GM23338 (cell line): ENCODE data around the gene ITPRIPL1.

Experiments used
- CREB1 ChIP-seq: fragments of 250-450 bp; sonication (Bioruptor Pico); IDR thresholded peaks from 2 replicates; pipeline ENCODE4 v1.5.0; 2020; ENCODE audit warnings: low read depth, mild to moderate bottlenecking, moderate library complexity
- EZH2 ChIP-seq: fragments of 200-600 bp; sonication (generic); IDR thresholded peaks from one replicate; pipeline ENCODE4 v1.8.0; 2017; ENCODE audit warnings: antibody characterized with exemption, mild to moderate bottlenecking, low read depth; ENCODE audit not compliant: unreplicated experiment
- EZH2phosphoT487 ChIP-seq: fragments of 200-600 bp; sonication (generic); IDR thresholded peaks from one replicate; pipeline ENCODE4 v1.8.1; 2018; ENCODE audit warnings: antibody characterized with exemption; ENCODE audit not compliant: unreplicated experiment
- NANOG ChIP-seq: IDR thresholded peaks from 2 replicates; pipeline ENCODE4 v1.6.1; 2016; ENCODE audit warnings: antibody characterized with exemption, borderline replicate concordance
- POLR2AphosphoS5 ChIP-seq: IDR thresholded peaks from 2 replicates; pipeline ENCODE4 v1.6.1; 2016; ENCODE audit warnings: antibody characterized with exemption, low read depth
- REST ChIP-seq: IDR thresholded peaks from one replicate; pipeline ENCODE4 v1.6.1; 2018; ENCODE audit warnings: antibody characterized with exemption; ENCODE audit not compliant: unreplicated experiment
- ZNF114 ChIP-seq: fragments of 250-450 bp; sonication (Bioruptor Pico); IDR thresholded peaks from 2 replicates; pipeline ENCODE4 v1.5.0; 2020; ENCODE audit warnings: mild to moderate bottlenecking, moderate library complexity
- ZNF331 ChIP-seq: fragments of 250-450 bp; sonication (Bioruptor Pico); IDR thresholded peaks from 2 replicates; pipeline ENCODE4 v1.5.0; 2020; ENCODE audit warnings: low read depth, mild to moderate bottlenecking, moderate library complexity
- TF ChIP-seq, protein P1 (sequence below), 2 experiments: fragments of 200-600 bp in 1 of 2; sonication (generic) in 1 of 2; conservative IDR thresholded peaks; 2 replicates each; pipeline versions ENCODE4 v1.5.1 to v1.6.1; 2016 to 2017; ENCODE audit warnings: antibody characterized with exemption in 2 of 2, low read depth in 2 of 2, mild to moderate bottlenecking in 2 of 2, moderate library complexity in 1 of 2
- TF ChIP-seq, protein P2 (sequence below): IDR thresholded peaks from 2 replicates; pipeline ENCODE4 v1.6.1; 2016; ENCODE audit warnings: antibody characterized with exemption

- TF ChIP-seq, protein P1, sequence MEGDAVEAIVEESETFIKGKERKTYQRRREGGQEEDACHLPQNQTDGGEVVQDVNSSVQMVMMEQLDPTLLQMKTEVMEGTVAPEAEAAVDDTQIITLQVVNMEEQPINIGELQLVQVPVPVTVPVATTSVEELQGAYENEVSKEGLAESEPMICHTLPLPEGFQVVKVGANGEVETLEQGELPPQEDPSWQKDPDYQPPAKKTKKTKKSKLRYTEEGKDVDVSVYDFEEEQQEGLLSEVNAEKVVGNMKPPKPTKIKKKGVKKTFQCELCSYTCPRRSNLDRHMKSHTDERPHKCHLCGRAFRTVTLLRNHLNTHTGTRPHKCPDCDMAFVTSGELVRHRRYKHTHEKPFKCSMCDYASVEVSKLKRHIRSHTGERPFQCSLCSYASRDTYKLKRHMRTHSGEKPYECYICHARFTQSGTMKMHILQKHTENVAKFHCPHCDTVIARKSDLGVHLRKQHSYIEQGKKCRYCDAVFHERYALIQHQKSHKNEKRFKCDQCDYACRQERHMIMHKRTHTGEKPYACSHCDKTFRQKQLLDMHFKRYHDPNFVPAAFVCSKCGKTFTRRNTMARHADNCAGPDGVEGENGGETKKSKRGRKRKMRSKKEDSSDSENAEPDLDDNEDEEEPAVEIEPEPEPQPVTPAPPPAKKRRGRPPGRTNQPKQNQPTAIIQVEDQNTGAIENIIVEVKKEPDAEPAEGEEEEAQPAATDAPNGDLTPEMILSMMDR (conservative IDR thresholded peaks at IDR 0.05; ENCODE audit: low read depth in 2 of 2), result no peak
- no peak for TF ChIP-seq ZNF331
- no peak for TF ChIP-seq EZH2
- TF ChIP-seq NANOG, result no peak
- TF ChIP-seq POLR2AphosphoS5, result no peak
- no peak for TF ChIP-seq EZH2phosphoT487
- TF ChIP-seq, protein P2, sequence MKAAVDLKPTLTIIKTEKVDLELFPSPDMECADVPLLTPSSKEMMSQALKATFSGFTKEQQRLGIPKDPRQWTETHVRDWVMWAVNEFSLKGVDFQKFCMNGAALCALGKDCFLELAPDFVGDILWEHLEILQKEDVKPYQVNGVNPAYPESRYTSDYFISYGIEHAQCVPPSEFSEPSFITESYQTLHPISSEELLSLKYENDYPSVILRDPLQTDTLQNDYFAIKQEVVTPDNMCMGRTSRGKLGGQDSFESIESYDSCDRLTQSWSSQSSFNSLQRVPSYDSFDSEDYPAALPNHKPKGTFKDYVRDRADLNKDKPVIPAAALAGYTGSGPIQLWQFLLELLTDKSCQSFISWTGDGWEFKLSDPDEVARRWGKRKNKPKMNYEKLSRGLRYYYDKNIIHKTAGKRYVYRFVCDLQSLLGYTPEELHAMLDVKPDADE, result no peak
- no peak for TF ChIP-seq REST
- TF ChIP-seq CREB1 (CRISPR knock-in tag), result no peak
- no peak for TF ChIP-seq ZNF114
These were observed 28.5 kb downstream of the ITPRIPL1 start for GRCh38 chr2:96353606-96354101.
